CD4-positive, alpha-beta T cell treated with Interleukin-15 for 4 hours (primary cell): ENCODE results near the gene TSPO2.

Experiments
- DNase-seq: peaks from one replicate; pipeline ENCODE4 v3.0.0-alpha.2; 2020; ENCODE audit warnings: low spot score

Gene TSPO2

DNA sequence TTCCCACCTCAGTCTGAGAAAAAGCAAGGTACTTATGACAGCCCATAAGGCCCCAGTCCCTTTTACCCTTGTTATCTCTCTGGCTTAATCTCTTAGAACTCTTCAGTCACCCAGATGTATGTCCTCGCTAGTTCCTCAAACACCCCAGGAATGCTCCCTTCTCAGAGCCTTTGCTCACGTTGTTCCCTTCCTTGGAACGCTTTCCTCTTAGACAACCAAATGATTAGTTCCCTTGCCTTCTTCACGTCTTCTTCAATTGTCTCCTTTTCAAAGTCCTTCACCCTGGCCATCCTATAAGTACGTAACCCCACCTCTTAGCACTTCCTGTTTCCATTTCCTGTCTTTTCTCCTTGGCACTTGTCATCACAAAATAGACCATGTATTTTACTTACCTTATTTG, 9.6 kb downstream of the TSPO2 start:
- no peak for DNase-seq

- DNase-seq: no peak
These were observed 10.8 kb downstream of the TSPO2 start, which contains the start of gene APOBEC2 for GRCh38 chr6:41053041-41053440. Gene APOBEC2, plus strand, starts transcription at chr6:41053202. Its CDS starts 146 bp downstream, at chr6:41053348.

DNA sequence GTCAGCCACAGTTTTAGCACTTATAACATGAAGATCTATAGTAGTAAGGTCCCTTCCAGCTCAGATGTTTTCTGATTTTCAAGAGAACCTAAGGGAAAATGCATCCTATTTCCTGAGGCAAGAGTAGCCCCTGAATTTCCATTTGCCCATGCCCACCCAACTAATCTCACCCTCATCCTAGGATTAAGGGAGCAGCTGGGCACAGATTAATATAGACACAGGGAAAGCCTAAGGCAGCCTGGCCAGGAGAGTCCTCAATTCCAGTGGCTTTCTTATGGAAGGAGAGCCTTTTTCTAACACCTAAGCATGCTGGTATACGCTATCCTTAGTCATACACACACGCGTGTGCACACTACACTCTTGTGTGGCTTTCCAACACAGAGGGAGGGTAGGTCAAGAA, 12.2 kb downstream of the TSPO2 start:
- DNase-seq: no peak

DNA sequence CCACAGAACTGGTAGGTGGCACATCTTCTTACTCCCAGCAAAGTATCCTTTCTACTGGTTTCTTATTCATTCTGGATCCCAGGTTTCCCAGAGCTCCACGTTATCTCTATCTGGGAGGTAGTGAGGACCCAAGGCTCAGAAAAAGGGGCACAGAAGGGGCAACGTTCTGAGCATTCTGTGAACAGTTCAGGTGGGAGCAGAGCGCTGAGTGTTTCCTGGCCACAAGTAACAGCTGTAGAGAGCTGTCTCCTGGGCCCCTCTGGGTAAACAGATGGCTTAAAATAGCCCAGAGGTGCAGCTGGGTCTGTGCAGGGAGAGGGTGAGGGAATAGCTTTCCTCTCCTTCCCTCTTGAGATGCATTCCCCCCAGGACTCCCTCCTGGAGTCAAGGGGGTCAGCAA, 12.9 kb downstream of the TSPO2 start:
- no peak for DNase-seq

DNA sequence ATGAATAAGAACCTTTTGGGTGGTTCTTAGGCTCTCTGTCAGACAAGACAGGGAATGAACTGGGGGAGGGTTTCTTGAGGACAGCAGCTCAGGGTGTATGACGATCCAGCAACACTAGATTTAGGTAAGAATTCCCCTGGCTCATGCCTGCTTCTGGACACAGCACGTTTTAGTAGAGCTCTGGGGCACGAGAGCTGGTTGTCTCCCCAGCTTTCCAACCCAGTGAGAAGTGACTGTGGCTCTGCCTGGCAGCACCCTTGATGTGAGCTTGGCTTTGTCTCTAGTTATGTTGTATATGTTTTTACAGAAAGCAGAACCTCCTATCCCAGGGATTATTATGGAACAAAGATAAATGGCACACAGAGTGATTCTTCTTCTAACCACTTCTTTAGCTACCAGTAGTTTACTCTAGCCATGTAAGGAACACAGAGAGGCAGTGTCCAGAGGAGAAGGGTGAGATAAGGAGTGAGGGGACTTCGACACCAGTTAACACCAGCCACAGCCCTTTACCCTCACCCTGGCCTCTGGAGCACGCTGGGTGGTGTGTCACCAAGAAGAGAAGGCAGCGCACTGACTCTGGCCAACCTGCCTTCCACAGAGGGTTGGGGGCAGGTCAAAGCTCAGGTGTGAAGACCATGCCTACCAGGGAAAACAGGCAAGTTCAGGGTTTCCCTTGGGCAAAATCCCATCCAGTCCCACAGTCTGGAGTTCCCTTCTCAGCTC, 14.7 kb downstream of the TSPO2 start:
- no peak for DNase-seq

DNA sequence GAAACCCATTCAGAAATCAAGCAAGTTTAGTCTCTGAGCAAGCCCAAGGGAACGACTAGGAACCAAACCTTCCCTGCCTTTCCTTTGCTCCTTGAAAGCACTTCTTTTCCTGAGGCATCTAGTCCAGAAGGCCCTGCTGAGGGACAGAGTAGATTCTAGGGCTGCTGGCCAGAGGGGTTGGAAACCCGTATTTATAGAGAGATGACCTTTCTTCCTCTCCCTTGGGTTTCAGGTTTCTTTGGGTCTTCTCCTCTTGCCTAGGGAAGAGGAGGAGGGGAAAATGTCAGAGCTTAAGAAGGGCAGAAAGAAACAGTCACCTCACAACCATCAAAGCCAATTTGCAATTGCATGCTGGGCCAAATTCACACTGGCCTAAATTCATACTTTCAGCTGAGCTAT, 16.5 kb downstream of the TSPO2 start:
- no peak for DNase-seq

DNA sequence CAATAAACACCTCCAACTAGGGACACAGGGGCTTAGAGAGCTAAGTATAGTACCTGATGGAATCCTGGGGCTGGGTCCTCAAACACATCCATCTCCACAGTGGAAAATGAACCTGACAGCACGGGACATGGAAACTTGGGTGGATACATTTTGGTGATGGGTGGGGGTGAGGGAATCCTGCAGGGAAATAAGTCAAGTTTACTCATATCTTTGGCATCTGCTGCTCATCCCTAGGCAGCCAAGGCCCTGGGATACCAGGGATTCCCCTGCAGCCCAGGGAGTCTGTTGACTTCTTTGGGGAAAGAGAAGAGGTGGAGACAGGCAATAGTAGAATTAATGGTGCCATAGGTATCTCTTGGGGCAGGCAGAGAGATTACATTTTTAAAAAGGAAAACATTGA, 17.3 kb downstream of the TSPO2 start:
- no peak for DNase-seq

GRCh38 chr6:41061196-41061726, 19.0 kb downstream of the TSPO2 start:
- no peak for DNase-seq

- no peak for DNase-seq
These were observed 19.8 kb downstream of the TSPO2 start for GRCh38 chr6:41062056-41062455.

- DNase-seq: no peak
These were observed 21.6 kb downstream of the TSPO2 start for GRCh38 chr6:41063884-41064285.

- no peak for DNase-seq
These were observed 22.6 kb downstream of the TSPO2 start for GRCh38 chr6:41064841-41065240.

DNA sequence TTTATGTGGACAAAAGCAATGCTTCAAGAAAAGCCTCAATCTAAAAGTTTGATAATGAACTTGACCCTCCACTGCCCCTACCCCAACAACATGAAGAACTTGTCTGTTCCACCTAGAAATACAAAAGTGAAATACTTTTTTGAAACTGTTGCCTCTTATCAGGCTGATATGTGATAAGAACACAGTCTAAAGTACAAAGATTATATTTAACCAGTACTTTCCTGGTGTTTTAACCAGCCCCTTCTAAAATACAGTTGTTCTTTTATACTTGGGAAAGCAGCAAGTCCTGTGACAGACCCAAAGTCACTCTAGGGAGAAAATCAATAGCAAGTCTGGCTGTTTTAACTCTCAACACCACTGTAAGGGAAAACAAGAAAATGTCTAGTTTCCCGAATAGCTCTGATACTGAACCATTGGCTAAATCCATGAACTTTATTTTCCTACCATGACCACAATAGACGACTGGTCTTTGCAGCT, 23.3 kb downstream of the TSPO2 start:
- no peak for DNase-seq

- DNase-seq: peak; percentile 55
These were observed 24.6 kb downstream of the TSPO2 start for GRCh38 chr6:41066867-41067304.

DNA sequence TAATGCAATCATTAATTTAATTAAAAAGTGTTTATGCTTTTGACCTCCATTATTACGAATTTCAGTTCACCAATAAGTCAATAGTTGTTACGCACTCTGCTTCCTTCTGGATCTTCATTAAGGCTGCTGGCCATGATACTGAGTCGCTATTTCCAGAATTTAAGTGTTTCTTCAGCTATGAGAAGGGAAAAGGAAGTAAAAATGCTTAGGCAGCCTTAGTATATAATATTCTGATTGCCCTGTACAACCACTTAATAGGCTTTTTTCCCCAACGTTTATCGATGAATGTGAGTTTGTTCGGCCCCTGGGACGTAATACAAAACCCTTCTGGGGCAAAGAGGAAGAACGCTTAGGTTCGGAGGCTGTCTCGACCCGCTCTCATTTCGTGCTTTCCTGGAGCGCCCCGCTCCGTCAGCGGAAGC, 29.2 kb downstream of the TSPO2 start:
- DNase-seq: no peak

DNA sequence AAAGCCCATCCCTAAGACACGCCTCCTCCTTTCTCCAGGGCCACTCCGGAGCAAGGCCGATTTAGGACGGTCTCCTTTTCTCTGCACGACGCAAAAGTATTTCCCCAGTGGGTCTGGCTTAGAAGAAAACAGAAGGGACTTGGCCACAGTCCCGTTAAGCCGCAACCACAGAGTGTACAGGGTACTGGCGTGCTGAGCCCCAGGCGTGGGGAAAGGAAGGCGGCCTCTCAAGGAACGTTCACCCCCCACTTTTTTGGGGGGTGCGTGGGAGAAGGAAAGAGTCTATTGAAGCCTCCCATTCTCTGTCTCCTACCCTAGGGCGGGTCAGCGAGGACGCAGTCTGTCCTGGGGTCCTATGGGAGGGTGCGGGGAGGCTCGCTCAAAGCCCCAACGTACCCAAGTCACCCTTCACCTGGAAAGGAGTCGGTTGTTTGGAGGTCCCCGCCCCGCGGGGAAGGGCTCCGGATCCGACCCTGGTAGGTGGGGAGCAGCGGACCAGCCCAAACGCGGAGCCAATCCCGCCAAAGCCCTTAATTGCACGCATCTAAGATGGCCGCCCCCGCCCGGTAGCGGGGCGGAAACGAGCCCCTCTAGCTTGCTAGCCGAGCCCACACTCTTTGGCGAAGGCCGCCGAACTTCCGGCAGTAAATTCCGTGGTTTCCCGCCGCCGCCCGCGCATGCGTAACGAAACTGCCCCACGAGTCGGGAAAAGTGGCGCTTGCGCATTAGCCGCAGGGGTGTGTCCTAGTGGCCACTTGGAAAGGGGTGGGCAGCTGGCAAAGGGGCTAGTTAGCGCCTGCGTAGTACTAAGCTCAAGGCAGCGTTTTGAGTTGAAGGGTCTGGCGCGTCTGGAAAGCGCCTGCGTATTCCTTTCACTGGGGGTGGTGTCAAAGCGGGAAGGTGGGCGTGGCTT, 29.9 kb downstream of the TSPO2 start, which contains the start of gene OARD1:
Gene OARD1, minus strand, starts transcription at position 434 of the 913 bp plus-strand sequence. CDS start 722 bp downstream, outside the sequence.
- DNase-seq: peak; percentile 100

DNA sequence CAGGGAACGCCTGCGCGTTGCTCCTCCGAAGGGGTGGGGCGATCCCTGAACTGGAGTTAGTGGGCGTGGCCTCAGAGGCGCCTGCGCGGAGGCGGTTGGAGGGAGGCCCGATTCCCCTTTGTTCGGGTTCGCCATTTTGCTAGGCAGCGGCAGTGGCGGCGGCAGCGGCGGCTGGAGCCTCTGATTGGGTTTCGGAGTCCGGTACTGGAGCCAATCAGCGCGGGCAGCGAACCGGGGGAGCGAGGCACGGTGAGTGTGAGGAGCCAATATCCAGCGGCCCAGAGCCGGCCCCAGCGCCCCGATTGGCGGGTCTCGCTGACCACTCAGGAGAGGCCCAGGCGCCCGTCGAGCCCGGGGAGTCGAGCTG, 30.6 kb downstream of the TSPO2 start, which contains the start of gene NFYA:
Gene NFYA, plus strand, starts transcription at position 139 of the 367 bp plus-strand sequence. CDS start 6,116 bp downstream, outside the sequence.
- DNase-seq: no peak

DNA sequence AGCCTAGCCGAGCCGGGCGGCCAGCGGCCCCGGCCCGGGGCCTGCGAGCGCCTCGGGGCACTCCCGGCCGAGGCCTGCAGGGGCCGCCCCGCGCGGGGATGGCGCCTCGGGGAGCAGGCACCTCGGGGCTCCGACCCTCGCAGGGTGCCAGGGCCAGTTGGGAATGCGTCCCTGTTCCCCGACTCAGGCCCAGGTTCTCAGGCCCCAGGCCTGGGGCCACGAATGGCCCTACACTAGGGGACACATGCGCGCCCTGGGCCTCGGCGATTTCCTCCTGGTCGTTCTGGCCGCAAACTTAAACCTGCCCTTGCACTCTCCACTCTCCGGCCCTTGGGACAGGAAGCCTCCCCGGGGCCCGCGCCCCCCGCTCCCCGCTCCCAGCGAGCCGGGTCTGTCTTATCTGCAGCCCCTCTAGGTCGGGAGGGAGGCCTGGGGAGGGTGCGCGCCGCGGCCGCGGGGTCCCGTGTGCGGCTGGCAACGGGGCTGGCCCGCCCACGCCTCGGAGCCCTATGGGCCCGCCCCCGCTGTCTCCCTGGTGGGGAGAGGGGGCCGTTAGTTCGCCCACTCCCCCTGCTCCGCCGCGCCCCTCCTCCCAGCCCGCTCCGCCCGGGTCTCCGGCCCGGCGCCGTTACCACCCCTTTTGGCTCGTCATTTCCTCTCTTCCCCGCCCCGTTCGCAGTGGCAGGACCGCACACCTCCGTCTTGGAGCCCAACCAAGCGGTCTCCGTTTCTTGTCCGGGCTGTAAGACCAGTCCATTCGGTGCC, 31.1 kb downstream of the TSPO2 start:
- DNase-seq: peak; percentile 78

DNA sequence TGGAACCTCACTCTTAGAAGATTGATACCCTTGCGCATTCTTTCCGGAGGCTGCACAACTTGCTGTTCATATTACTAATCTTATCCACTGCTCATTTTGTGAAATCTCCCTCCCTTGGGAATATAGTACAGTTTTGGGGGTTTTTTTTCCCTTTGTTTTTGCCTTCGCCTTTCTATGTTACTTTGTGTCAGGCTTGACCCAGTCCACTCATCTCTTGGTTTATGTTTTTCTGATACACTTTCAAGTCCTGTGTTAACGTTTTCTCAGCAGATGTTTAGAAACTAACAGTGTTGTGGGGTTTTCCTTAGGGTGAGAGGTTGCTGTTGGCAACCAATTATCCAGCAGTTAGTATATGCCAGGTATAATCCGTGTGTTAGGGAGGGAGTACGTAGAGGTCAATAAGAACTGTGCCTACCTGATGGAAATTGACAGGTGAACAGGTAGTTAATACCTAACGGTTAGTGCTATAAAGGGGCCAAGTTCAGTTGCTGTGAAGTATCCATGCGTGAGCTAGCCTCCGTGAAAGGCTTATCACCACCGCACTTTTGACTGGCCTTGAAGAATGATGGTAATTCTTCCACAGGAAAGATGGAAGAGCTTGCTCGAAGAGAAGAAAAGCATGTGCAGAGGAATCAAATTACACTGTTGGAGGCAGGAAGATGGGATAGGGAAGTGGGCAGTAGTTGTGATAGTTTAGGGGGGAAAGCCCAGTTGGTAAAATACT, 31.9 kb downstream of the TSPO2 start:
- DNase-seq: peak; percentile 13

DNA sequence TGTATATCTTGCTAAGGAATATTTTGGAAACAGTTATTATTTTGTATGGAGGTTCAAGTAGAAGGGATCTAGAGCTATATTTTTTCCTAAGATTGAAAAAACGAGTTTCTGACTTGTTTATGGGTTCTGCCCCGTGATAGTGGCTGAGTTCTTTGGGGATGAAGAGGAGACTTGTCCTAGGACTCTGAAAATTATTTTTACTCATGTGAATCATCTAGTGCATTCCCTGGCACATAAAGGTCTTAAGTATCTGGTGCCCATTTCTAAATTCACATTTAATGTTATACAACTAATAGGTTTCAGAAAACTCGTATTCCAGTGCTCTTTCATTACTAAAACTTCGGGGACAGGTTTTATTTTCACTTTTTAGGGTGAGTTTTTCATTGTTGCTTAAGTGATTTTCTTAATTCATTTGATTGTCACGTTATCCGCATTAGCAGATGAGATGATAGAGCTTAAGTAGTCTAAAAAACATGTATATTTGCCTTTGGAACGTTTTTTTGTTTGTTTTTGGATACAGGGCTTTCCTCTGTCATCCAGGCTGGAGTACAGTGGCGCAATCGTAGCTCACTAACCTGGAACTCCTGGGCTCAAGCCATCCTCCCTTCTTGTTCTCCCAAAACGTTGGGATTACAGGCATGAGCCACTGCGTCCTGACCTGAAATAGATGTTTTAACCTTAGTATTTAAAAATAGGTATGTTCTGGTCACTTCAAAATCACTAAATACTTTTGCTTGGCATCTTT, 32.6 kb downstream of the TSPO2 start:
- DNase-seq: no peak
